Measurements from ENCODE around the gene GPR137C. TPM values are rescaled to one million over a fixed set of nuclear protein-coding genes. Genes with fewer than 3 reads are reported as not detected.

Gene GPR137C
- total RNA-seq (0.54 TPM), polyA plus RNA-seq (ENCODE audit: insufficient read depth, low read depth, low replicate concordance) (0.24 TPM)
- long read RNA-seq, donor 1, partial matches to known transcripts = 0 of 6 reads
- long read RNA-seq, donor 1, other reads (novel, unspliced or antisense) = 5 of 6 reads
- long read RNA-seq, donor 2, partial matches to known transcripts = 0 of 2 reads
- long read RNA-seq, donor 2, other reads (novel, unspliced or antisense) = 0 of 2 reads
- long read RNA-seq, donor 3, partial matches to known transcripts = 0 of 1 reads
- long read RNA-seq, donor 3, other reads (novel, unspliced or antisense) = 0 of 1 reads
- long read RNA-seq, donor 4, partial matches to known transcripts = 0 of 1 reads
- long read RNA-seq, donor 4, other reads (novel, unspliced or antisense) = 0 of 1 reads
- long read RNA-seq, donor 5 = 0 reads
- long read RNA-seq, donor 6 = 0 reads
- long read RNA-seq, donor 7 = 0 reads
- long read RNA-seq, donor 8, partial matches to known transcripts = 0 of 1 reads
- long read RNA-seq, donor 8, other reads (novel, unspliced or antisense) = 0 of 1 reads
- long read RNA-seq, donor 9 = 0 reads
- long read RNA-seq, donor 10 = 0 reads

DNA sequence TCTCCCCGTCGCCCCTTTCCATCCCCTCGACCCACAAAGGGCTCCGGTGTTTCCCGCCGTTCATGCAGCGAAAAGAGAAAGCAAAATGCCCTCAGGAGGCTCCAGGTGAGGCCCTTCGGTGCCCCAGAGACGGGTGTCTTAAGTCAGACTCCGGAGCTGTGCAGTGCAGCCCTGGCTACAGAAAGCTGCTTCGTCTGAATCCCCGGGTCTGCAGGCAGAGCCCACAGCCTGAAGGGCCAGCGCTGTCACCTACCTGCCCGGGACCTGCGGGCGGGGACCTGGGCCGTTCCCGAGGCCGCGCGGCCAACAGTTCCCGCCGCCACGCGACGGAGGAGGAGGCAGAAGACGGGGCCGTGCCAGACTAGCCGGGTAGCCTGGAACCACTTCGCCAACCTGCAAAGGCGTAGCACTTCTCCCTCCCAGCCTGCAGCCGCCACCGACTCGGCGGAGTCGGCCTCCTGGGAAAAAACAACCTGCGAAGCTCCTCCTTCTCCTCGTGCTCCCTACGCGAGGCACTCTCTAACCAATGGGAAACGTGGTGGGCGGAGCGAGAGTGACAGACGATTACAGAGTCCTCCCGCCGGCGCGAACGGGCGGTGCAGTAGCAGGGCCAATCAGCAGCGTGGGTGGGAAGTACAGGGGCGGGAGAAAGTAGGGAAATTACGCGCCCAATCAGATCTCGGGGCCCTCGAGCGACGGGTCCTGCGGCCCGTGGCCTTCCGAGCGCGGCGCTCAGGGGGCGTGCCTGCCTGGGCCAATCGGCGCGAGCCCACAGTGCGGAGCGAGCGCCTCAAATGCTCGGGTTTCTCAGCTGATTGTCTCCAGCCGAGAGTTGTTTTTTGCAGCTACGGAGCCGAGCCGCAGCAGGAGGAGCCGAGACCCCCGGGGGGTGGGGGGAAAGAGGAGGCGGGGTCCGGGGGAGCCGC is at the start of gene GPR137C, which contains the start of gene TXNDC16:
GPR137C (plus strand) TSS at position 774 of the 926 bp plus-strand sequence. CDS start 312 bp downstream, outside the sequence.
TXNDC16 (minus strand) TSS at position 443 of the 926 bp plus-strand sequence. CDS start 8,948 bp downstream, outside the sequence.
- peaks cover 0 to 15% (median 11%) of the 10 kb centered on the region in 3 donors for H3K4me1 ChIP-seq (ENCODE audit: control insufficient read depth in 2 of 3, insufficient read depth in 2 of 3, low read depth in 1 of 3, low read length in 3 of 3)
- no peaks in the 10 kb centered on the region for H3K27me3 ChIP-seq (ENCODE audit: control insufficient read depth, insufficient read depth, low read length)
- peak; percentile 100 for DNase-seq
- no peaks in the 10 kb centered on the region for H3K36me3 ChIP-seq (ENCODE audit: control insufficient read depth in 2 of 3, insufficient read depth in 3 of 3, low read length in 3 of 3)
- intact Hi-C loops (cut with DNase I) = no loop called here
- no peaks in the 10 kb centered on the region for H3K9me3 ChIP-seq (ENCODE audit: control insufficient read depth in 2 of 3, insufficient read depth in 1 of 3, low read length in 3 of 3)
- peak; percentile 98 for FAIRE-seq
- H3K27ac ChIP-seq (ENCODE audit: low read depth in 2 of 2, low read length in 2 of 2) = peak within 1 kb of the TSS; percentile 78 to 88
- H3K4me3 ChIP-seq (ENCODE audit: low read length in 3 of 3) = peak within 1 kb of the TSS; percentile 70 to 95 (median 89)
- TF ChIP-seq, protein P1, sequence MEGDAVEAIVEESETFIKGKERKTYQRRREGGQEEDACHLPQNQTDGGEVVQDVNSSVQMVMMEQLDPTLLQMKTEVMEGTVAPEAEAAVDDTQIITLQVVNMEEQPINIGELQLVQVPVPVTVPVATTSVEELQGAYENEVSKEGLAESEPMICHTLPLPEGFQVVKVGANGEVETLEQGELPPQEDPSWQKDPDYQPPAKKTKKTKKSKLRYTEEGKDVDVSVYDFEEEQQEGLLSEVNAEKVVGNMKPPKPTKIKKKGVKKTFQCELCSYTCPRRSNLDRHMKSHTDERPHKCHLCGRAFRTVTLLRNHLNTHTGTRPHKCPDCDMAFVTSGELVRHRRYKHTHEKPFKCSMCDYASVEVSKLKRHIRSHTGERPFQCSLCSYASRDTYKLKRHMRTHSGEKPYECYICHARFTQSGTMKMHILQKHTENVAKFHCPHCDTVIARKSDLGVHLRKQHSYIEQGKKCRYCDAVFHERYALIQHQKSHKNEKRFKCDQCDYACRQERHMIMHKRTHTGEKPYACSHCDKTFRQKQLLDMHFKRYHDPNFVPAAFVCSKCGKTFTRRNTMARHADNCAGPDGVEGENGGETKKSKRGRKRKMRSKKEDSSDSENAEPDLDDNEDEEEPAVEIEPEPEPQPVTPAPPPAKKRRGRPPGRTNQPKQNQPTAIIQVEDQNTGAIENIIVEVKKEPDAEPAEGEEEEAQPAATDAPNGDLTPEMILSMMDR (IDR thresholded peaks at IDR 0.05; ENCODE audit: borderline replicate concordance, extremely low read depth, insufficient read depth) = no peak
- peak within 1 kb of the TSS; percentile 70 to 87 (median 87) for H3K9ac ChIP-seq (ENCODE audit: low read length in 3 of 3)

GRCh38 chr14:52513249-52513648 is 39.4 kb upstream of the GPR137C start:
- Histone ChIP-seq H3K9ac (ENCODE audit: low read length in 3 of 3) (no peak overlapping the region), H3K27ac (ENCODE audit: low read depth in 2 of 2, low read length in 2 of 2) (no peak overlapping the region), H3K4me1 (ENCODE audit: control insufficient read depth in 2 of 3, insufficient read depth in 2 of 3, low read depth in 1 of 3, low read length in 3 of 3) (no peaks in the 10 kb centered on the region), H3K9me3 (ENCODE audit: control insufficient read depth in 2 of 3, insufficient read depth in 1 of 3, low read length in 3 of 3) (no peaks in the 10 kb centered on the region), H3K27me3 (ENCODE audit: control insufficient read depth, insufficient read depth, low read length) (no peaks in the 10 kb centered on the region), H3K4me3 (ENCODE audit: low read length in 3 of 3) (no peak overlapping the region), H3K36me3 (ENCODE audit: control insufficient read depth in 2 of 3, insufficient read depth in 3 of 3, low read length in 3 of 3) (no peaks in the 10 kb centered on the region)
- DNase-seq (no peak), FAIRE-seq (no peak)
- intact Hi-C loops (cut with DNase I) = no loop called here
- TF ChIP-seq, protein P1 (IDR thresholded peaks at IDR 0.05; ENCODE audit: borderline replicate concordance, extremely low read depth, insufficient read depth) = no peak

GRCh38 chr14:52514046-52514811 is 38.4 kb upstream of the GPR137C start:
- intact Hi-C loops (cut with DNase I) = no loop called here
- FAIRE-seq (no peak), DNase-seq (no peak)
- TF ChIP-seq, protein P1 (IDR thresholded peaks at IDR 0.05; ENCODE audit: borderline replicate concordance, extremely low read depth, insufficient read depth) = no peak
- Histone ChIP-seq H3K27me3 (ENCODE audit: control insufficient read depth, insufficient read depth, low read length) (no peaks in the 10 kb centered on the region), H3K27ac (ENCODE audit: low read depth in 2 of 2, low read length in 2 of 2) (no peak overlapping the region), H3K9ac (ENCODE audit: low read length in 3 of 3) (no peak overlapping the region), H3K36me3 (ENCODE audit: control insufficient read depth in 2 of 3, insufficient read depth in 3 of 3, low read length in 3 of 3) (no peaks in the 10 kb centered on the region), H3K9me3 (ENCODE audit: control insufficient read depth in 2 of 3, insufficient read depth in 1 of 3, low read length in 3 of 3) (no peaks in the 10 kb centered on the region), H3K4me1 (ENCODE audit: control insufficient read depth in 2 of 3, insufficient read depth in 2 of 3, low read depth in 1 of 3, low read length in 3 of 3) (no peaks in the 10 kb centered on the region), H3K4me3 (ENCODE audit: low read length in 3 of 3) (no peak overlapping the region)
